ENCODE measurements around the gene NKX2-4.

GRCh38 chr20:21376626-21377025, 20.7 kb downstream of the NKX2-4 start:
- TF ChIP-seq CTCF (IDR thresholded peaks at IDR 0.05) = no peak
- no peak for TF ChIP-seq ZFX (IDR thresholded peaks at IDR 0.05; ENCODE audit: borderline replicate concordance)

All from 22Rv1 (cell line).